MM.1S (cell line): ENCODE measurements around the gene RSU1.

Source experiments
- EZH2 ChIP-seq: fragments of 300-600 bp; sonication (generic); optimal IDR thresholded peaks from 2 replicates; pipeline ENCODE3; 2017; ENCODE audit warnings: low read depth, mild to moderate bottlenecking, antibody characterized with exemption, low read length, mixed read lengths
- EZH2phosphoT487 ChIP-seq: fragments of 300-600 bp; sonication (generic); IDR thresholded peaks from 2 replicates; pipeline ENCODE4 v1.6.1; 2018; ENCODE audit warnings: antibody characterized with exemption, low read length
- TF ChIP-seq, protein P1 (sequence below): fragments of 300-600 bp; sonication (generic); IDR thresholded peaks from 2 replicates; pipeline ENCODE4 v1.5.1; 2016; ENCODE audit warnings: antibody characterized with exemption, low read length, mixed read lengths

DNA sequence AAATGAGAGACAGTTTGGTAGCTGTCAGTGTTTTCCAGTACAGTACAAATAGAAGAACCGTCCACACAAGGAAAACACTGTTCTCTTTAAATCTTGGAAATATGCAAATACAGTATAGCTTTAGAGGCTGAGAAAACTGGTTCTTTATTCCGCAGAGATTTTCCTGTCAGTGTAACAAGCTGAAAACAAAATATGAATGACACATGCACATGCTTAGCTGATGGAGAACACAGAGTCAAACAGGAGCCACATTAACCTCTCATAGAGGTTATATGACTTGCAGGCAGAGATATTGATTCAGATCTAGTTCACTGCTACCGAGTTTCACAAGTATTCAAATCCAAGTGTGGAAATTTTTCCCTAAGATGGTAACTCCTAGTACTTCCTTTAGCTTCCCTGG lies 160.3 kb downstream of the RSU1 start:
- TF ChIP-seq, protein P1, sequence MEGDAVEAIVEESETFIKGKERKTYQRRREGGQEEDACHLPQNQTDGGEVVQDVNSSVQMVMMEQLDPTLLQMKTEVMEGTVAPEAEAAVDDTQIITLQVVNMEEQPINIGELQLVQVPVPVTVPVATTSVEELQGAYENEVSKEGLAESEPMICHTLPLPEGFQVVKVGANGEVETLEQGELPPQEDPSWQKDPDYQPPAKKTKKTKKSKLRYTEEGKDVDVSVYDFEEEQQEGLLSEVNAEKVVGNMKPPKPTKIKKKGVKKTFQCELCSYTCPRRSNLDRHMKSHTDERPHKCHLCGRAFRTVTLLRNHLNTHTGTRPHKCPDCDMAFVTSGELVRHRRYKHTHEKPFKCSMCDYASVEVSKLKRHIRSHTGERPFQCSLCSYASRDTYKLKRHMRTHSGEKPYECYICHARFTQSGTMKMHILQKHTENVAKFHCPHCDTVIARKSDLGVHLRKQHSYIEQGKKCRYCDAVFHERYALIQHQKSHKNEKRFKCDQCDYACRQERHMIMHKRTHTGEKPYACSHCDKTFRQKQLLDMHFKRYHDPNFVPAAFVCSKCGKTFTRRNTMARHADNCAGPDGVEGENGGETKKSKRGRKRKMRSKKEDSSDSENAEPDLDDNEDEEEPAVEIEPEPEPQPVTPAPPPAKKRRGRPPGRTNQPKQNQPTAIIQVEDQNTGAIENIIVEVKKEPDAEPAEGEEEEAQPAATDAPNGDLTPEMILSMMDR: no peak
- TF ChIP-seq EZH2phosphoT487 (no peak), EZH2 (no peak)
